Loucy (cell line): ENCODE results near the gene GLI1.

Experiments
- H2AFZ ChIP-seq: fragments of 200-600 bp; sonication (generic); 2 replicates; pipeline ENCODE4 v1.6.0; 2016; ENCODE audit warnings: antibody characterized with exemption, mild to moderate bottlenecking, low read length, moderate library complexity
- H3F3A ChIP-seq: fragments of 200-600 bp; 2 replicates; pipeline ENCODE4 v1.6.0; 2016; ENCODE audit warnings: antibody characterized with exemption, low read depth, mild to moderate bottlenecking
- H3K27me3 ChIP-seq: fragments of 200-600 bp; sonication (generic); 2 replicates; pipeline ENCODE4 v1.6.1; 2014; ENCODE audit warnings: low read length, mild to moderate bottlenecking; ENCODE audit not compliant: insufficient read depth, poor library complexity, severe bottlenecking
- H3K36me3 ChIP-seq: fragments of 200-600 bp; sonication (generic); 2 replicates; pipeline ENCODE4 v1.6.1; 2016; ENCODE audit warnings: low read length; ENCODE audit not compliant: insufficient read depth
- H3K4me1 ChIP-seq: fragments of 200-600 bp; sonication (generic); 2 replicates; pipeline ENCODE4 v1.5.1; 2014; ENCODE audit warnings: low read length, mild to moderate bottlenecking; ENCODE audit not compliant: insufficient read depth, poor library complexity, severe bottlenecking
- H3K4me2 ChIP-seq: fragments of 200-600 bp; sonication (generic); 2 replicates; pipeline ENCODE4 v1.6.0; 2014; ENCODE audit warnings: antibody characterized with exemption, low read length, low read depth, mild to moderate bottlenecking; ENCODE audit not compliant: poor library complexity, severe bottlenecking
- H3K4me3 ChIP-seq: fragments of 200-600 bp; sonication (generic); 2 replicates; pipeline ENCODE4 v1.5.1; 2014; ENCODE audit warnings: low read length, mild to moderate bottlenecking, mixed read lengths; ENCODE audit not compliant: poor library complexity, severe bottlenecking
- H3K79me2 ChIP-seq: fragments of 200-600 bp; sonication (generic); 2 replicates; pipeline ENCODE4 v1.6.1; 2014; ENCODE audit warnings: low read length; ENCODE audit not compliant: insufficient read depth
- H3K9ac ChIP-seq: fragments of 200-600 bp; sonication (generic); 2 replicates; pipeline ENCODE4 v1.6.0; 2014; ENCODE audit warnings: mild to moderate bottlenecking, low read depth, low read length, moderate library complexity; ENCODE audit not compliant: poor library complexity, severe bottlenecking
- H3K9me2 ChIP-seq: fragments of 200-600 bp; sonication (generic); replicated peaks from 2 replicates; pipeline ENCODE4 v1.6.1; 2016; ENCODE audit warnings: low read depth, low read length, mixed read lengths
- H3K9me3 ChIP-seq: fragments of 200-600 bp; sonication (generic); 2 replicates; pipeline ENCODE4 v1.6.1; 2014; ENCODE audit warnings: mild to moderate bottlenecking, antibody characterized with exemption, low read length, low read depth; ENCODE audit not compliant: insufficient read depth
- H4K20me1 ChIP-seq: fragments of 200-600 bp; sonication (generic); 2 replicates; pipeline ENCODE4 v1.6.0; 2014; ENCODE audit warnings: antibody characterized with exemption, low read length, mild to moderate bottlenecking; ENCODE audit not compliant: insufficient read depth, poor library complexity, severe bottlenecking
- EZH2phosphoT487 ChIP-seq: fragments of 200-600 bp; IDR thresholded peaks from 2 replicates; pipeline ENCODE4 v1.6.1; 2018; ENCODE audit warnings: antibody characterized with exemption, mild to moderate bottlenecking, moderate library complexity, borderline replicate concordance
- TF ChIP-seq, protein P1 (sequence below): fragments of 200-600 bp; sonication (generic); conservative IDR thresholded peaks from 2 replicates; pipeline ENCODE4 v1.5.1; 2014; ENCODE audit warnings: mild to moderate bottlenecking, antibody characterized with exemption, low read length

The GLI1 gene

DNA sequence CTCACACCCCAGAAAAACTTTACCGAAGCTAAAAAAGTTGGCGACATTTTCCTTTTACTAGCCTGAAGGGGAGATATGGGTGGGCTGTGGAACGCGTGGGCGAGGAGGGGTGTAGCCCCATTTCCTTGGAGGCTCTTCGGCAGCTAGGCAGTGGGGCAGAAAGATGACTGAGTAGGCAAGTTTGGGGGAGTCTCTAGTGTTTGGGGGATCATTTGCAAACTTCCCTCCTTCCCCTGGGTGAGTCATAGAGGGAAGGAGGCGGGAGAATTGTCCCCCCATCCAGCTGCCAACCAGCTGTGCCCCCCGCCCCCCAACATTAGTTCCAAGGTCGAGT, 2.3 kb downstream of the GLI1 start:
- Histone ChIP-seq H4K20me1 (no peaks in the 10 kb centered on the region), H3K9ac (peak overlapping the region; percentile 90), H3K4me3 (peak overlapping the region; percentile 78), H3K9me2 (no peaks in the 10 kb centered on the region), H3K36me3 (no peaks in the 10 kb centered on the region), H3K79me2 (no peaks in the 10 kb centered on the region), H3K4me1 (peaks cover 28% of the 10 kb centered on the region), H3K9me3 (no peaks in the 10 kb centered on the region), H3K27me3 (no peaks in the 10 kb centered on the region), H2AFZ (peak overlapping the region; percentile 76), H3F3A (peaks cover 2% of the 10 kb centered on the region; the same call in 1 of the 2 replicates), H3K4me2 (peak overlapping the region; percentile 82)
- TF ChIP-seq, protein P1, sequence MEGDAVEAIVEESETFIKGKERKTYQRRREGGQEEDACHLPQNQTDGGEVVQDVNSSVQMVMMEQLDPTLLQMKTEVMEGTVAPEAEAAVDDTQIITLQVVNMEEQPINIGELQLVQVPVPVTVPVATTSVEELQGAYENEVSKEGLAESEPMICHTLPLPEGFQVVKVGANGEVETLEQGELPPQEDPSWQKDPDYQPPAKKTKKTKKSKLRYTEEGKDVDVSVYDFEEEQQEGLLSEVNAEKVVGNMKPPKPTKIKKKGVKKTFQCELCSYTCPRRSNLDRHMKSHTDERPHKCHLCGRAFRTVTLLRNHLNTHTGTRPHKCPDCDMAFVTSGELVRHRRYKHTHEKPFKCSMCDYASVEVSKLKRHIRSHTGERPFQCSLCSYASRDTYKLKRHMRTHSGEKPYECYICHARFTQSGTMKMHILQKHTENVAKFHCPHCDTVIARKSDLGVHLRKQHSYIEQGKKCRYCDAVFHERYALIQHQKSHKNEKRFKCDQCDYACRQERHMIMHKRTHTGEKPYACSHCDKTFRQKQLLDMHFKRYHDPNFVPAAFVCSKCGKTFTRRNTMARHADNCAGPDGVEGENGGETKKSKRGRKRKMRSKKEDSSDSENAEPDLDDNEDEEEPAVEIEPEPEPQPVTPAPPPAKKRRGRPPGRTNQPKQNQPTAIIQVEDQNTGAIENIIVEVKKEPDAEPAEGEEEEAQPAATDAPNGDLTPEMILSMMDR = no peak
- TF ChIP-seq EZH2phosphoT487 = no peak

- peak overlapping the region; percentile 78 for H3K4me3 ChIP-seq
- H3K4me1 ChIP-seq = peaks cover 28% of the 10 kb centered on the region
- peak overlapping the region; percentile 88 for H2AFZ ChIP-seq
- no peaks in the 10 kb centered on the region for H3K27me3 ChIP-seq
- H3K9me2 ChIP-seq = no peaks in the 10 kb centered on the region
- TF ChIP-seq, protein P1 = peak; percentile 96
- no peak for TF ChIP-seq EZH2phosphoT487
- H3K36me3 ChIP-seq = no peaks in the 10 kb centered on the region
- H3F3A ChIP-seq = peaks cover 2% of the 10 kb centered on the region; the same call in 1 of the 2 replicates
- no peaks in the 10 kb centered on the region for H3K9me3 ChIP-seq
- peak overlapping the region; percentile 82 for H3K4me2 ChIP-seq
- H3K9ac ChIP-seq = peak overlapping the region; percentile 90
- H4K20me1 ChIP-seq = no peaks in the 10 kb centered on the region
- no peaks in the 10 kb centered on the region for H3K79me2 ChIP-seq
Observed at GRCh38 chr12:57462251-57462911, 2.8 kb downstream of the GLI1 start.

DNA sequence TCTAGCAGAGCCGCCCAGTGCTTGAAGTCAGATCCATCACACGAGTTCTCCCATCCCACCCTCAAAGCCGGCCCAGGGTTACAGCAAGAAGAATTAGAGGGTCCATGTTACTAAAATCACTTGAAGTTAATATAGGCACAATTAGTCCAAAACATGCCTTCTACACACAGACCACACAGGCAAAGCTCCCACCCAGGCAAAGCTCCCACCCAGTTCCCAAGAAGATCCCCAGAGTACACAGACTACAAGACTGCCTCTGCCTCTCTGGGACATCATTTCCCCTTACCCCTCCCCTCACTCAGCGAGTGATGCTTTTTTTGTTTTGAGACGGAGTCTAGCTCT, 3.3 kb downstream of the GLI1 start:
- Histone ChIP-seq H3K9ac (peak overlapping the region; percentile 90), H4K20me1 (no peaks in the 10 kb centered on the region), H2AFZ (peak overlapping the region; percentile 77; the same call in 1 of the 2 replicates), H3K79me2 (no peaks in the 10 kb centered on the region), H3K4me2 (peak overlapping the region; percentile 82), H3K9me2 (no peaks in the 10 kb centered on the region), H3K36me3 (no peaks in the 10 kb centered on the region), H3K27me3 (no peaks in the 10 kb centered on the region), H3F3A (peaks cover 2% of the 10 kb centered on the region; the same call in 1 of the 2 replicates), H3K4me1 (peaks cover 28% of the 10 kb centered on the region), H3K4me3 (peak overlapping the region; percentile 78), H3K9me3 (no peaks in the 10 kb centered on the region)
- TF ChIP-seq EZH2phosphoT487 = no peak
- TF ChIP-seq, protein P1 = no peak
